ENCODE measurements around the gene PCDHGA1. TPM values are rescaled to one million over a fixed set of nuclear protein-coding genes. Genes with fewer than 3 reads are reported as not detected.

PCDHGA1 gene
- 0.22 and 0.39 TPM in 2 replicates for total RNA-seq

DNA sequence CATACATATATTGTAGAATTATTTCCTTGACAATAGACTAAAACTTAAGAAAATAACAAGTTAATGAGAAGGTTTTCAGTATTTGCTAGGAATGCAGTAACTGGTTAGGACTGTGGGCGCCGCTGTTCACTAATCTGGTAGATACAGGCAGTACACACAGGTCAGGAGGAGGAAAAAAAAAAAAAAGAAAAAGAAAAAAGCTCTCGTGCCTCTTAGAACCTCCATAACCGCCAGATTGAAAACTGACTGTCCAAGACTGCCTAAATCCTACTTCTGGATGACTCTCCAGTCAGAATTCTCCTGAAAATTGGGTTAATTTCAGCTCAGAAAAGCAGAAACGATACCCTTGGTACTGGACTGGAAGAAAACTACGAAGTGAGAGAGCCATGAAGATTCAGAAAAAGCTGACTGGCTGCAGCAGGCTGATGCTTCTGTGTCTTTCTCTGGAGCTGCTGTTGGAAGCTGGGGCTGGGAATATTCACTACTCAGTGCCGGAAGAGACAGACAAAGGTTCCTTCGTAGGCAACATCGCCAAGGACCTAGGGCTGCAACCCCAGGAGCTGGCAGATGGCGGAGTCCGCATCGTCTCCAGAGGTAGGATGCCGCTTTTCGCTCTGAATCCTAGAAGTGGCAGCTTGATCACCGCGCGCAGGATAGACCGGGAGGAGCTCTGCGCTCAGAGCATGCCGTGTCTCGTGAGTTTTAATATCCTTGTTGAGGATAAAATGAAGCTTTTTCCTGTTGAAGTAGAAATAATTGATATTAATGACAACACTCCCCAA lies at the start of gene PCDHGA1:
PCDHGA1 (plus strand) TSS at position 216 of the 782 bp plus-strand sequence.

DNA sequence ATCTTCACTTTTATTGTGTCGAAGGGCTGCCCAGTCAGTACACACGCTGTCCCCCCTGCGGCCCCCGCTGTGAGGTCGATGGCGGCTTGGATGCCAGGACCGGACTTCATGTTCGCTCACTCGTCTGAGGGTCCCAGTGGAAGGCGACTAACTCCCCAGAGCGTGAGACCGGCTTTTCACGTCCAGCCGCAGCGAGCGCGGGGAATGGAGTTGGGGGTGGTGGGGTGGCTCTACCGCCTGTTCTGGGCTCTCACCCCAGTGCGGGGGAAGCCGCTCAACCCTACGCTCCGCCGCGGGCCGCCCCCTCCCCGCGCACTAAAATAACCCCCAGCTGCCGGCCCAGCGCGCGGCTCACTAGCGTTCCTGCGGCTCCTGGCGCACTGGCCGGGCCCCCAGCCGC lies 26.6 kb upstream of the PCDHGA1 start, which contains the start of gene SLC25A2:
SLC25A2 (minus strand) TSS at position 294 of the 400 bp plus-strand sequence; CDS start at position 110, 184 bp downstream.

DNA sequence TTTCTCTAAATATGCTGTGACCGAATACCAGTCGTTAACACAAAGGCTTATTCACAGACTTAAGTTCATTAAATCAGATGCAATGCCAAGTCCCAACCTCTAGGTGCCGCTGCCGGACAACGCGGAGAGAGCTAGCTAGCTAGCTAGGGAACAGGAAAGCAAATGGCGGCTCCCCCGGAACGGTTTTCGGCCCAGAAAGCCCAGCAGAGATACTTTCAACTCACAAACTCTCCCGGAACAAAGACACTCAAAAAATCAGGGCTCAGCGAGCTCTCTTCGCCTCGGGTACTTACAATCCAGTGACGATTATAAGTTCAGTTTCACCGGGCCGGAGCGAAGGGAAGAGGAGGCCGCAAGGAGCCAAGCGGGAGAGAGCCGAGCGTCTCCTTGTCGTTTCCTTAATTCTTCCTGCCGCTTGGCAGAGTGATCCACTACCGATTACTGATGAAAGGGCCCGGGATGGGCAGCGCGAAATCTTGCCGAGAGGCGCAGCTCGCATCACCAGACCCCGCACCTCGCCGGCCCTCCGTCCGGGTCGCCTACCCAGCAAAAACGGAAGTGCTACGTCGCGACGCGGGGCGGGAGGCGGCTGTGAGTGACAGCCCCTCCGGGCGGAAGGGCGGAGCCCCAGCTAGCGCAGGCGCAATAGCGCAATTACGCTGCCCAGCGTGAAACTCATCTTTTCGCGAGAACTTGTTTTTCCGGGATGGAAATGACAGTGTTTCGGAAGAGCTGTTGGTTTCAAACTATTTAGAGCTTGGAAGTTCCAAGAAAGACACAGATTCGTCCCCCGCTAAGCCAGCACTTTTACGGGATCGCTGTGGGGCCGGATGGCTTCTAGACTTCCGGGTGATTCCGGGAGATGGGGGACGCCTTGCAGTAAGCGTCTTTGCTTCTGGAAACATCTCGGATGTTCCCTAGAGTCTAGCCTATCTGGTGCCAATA lies 9.8 kb upstream of the PCDHGA1 start, which contains the start of gene TAF7:
TAF7 (minus strand) TSS at position 560 of the 945 bp plus-strand sequence. CDS start 740 bp downstream, outside the sequence.

DNA sequence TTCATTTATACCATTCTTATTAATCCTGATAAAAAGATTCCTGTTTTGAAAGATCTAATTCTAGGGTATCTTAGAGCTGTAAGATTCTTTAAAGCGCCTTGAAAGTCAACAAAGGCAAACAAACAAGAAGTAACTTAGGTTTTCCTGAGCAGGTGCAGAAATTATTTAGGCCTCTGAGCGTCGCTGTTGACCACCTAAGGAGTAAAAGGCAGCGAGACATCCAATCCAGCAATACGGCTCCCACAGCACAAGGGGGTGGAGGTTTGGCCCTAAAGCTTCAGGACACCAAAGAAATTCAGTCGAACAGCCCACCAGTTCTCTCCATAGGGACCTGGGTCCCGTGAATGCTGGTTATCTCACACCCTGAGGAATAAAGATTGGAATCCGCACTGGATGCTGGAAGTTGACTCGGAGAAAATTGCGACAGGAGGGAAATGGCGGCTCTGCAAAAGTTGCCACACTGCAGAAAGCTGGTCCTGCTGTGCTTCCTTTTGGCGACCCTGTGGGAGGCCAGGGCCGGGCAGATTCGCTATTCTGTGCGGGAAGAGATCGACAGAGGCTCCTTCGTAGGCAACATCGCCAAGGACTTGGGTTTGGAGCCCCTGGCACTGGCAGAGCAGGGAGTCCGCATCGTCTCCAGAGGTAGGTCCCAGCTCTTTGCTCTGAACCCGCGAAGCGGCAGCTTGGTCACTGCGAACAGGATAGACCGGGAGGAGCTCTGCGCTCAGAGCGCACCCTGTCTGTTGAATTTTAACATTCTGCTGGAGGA lies 8.4 kb downstream of the PCDHGA1 start, which contains the start of gene PCDHGA2:
PCDHGA2 (plus strand) TSS at position 223 of the 769 bp plus-strand sequence.

DNA sequence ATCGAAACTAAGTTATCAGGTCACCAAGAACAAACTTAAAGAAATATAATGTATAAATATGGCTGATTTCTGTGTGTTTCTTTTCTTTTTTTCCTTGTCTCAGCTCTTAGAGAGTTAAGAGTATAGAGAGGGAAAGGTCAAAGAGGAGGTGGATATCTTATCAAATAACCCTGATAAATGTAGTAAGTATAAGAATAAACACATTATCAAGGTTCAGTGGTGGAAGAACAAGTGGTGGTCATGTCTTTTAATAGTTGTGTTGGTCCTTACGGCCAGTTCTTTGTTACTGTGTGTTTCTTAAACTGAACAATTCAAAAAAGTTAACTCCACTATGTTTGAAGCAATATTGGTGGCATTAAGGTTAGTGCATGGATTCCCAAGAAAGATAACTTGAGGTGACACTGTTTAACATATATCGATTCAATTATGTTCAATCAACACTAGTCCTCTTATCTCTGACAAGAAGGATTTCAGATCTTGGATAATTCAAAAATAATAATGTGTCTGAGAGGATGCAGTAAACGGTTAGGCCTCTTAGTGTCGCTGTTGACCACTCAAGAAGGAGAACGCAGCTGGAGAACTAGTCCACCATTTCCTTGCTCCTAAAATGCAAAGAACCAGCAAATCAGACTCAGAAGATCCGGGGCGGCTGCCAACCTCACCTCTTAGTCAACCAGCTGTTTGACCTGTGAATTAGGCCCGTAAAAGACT lies 13.1 kb downstream of the PCDHGA1 start, which contains the start of gene PCDHGA3:
PCDHGA3 (plus strand) TSS at position 588 of the 711 bp plus-strand sequence. CDS start 205 bp downstream, outside the sequence.

DNA sequence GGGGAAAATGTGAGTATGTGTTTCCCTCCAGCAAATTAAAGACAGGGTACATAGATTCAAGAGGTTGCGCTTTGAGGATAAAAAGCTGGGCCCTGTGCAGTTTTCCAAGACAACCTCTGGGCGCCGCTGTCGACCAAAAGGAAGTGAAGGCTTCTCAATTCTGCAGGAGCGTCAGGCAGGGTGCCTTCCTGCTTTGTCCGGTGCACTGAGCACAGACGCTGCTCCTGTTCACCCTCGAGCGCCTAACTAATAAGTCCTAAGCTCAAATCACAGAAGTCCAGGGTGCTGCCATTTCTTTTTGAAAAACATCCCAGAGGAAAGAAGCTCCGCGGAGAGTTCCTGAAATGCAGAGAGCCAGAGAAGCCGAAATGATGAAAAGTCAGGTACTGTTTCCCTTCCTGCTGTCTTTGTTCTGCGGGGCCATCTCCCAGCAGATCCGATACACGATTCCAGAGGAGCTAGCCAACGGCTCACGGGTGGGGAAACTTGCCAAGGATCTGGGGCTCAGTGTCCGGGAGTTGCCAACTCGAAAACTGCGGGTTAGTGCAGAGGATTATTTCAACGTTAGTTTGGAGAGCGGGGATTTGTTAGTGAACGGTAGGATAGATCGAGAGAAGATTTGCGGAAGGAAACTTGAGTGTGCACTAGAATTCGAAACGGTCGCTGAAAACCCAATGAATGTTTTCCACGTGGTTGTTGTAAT lies 19.8 kb downstream of the PCDHGA1 start, which contains the start of gene PCDHGB1:
PCDHGB1 (plus strand) TSS at position 183 of the 703 bp plus-strand sequence; CDS start at position 345, 162 bp downstream.

DNA sequence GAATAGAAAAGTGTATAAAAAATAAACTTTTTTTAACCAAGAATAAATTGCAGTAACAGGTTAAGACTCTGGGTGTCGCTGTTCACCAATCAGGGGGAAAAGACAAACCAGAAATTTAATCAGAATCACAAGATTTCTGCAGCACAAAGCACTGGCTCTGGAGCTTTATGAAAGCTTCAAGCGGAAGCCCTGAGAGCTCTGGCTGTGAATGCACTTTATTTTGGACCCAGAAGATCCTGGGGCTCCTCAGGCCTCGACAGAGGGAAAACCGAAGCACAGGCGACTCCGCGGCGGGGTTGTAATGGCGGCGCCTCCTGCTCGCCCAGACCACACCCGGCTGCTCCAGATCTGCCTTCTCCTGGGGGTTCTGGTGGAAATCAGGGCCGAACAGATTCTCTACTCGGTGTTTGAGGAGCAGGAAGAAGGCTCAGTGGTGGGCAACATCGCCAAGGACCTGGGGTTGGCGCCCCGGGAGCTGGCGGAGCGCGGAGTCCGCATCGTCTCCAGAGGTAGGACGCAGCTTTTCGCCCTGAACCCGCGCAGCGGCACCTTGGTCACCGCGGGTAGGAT lies 24.7 kb downstream of the PCDHGA1 start, which contains the start of gene PCDHGA4:
PCDHGA4 (plus strand) TSS at position 122 of the 570 bp plus-strand sequence; CDS start at position 209, 87 bp downstream.

DNA sequence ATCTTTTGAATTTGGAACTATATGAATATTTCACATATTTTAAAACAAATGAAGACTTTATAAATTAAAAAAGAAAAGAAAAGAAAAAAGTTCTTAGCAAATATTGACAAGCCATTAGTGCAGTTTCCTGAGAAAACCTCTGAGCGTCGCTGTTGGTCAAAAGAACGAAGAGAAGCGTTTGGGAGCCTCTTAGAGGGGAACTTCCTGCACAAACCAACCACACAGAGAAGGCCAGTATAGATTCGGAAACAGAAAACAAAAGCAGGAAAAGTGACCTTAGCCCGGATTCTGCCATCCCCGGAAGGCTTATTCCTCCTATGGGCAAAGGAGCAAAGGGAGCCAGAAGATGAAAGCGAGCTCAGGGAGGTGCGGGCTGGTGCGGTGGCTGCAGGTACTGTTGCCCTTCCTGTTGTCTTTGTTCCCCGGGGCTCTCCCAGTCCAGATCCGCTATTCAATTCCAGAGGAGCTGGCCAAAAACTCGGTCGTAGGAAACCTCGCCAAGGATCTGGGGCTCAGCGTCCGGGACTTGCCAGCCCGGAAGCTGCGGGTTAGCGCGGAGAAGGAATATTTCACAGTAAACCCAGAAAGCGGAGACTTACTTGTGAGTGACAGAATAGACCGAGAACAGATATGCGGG lies 29.6 kb downstream of the PCDHGA1 start, which contains the start of gene PCDHGB2:
PCDHGB2 (plus strand) TSS at position 205 of the 637 bp plus-strand sequence; CDS start at position 347, 142 bp downstream.

DNA sequence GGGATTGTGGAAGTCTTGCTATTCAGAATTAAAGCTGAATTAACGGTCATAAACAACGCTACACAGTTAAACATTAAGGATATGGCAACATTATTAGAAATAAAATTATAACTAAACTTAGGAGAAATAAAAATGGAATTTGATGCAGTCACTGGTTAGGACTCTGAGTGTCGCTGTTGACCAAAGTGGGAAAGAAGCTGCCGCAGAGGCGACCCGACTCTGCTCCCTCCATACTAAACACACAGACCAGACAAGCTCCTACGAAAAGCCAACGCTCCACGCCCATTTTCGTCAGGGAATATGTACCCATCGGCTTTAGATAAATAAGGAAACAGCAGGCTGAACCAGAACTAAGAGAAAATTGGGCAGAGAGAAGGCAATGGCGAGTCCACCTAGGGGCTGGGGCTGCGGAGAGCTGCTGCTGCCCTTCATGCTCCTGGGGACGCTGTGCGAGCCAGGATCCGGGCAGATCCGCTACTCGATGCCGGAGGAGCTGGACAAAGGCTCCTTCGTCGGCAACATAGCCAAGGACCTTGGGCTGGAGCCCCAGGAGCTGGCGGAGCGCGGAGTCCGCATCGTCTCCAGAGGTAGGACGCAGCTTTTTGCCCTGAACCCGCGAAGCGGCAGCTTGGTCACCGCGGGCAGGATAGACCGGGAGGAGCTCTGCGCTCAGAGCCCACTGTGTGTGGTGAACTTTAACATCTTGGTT lies 33.8 kb downstream of the PCDHGA1 start, which contains the start of gene PCDHGA5:
PCDHGA5 (plus strand) TSS at position 211 of the 709 bp plus-strand sequence; CDS start at position 380, 169 bp downstream.

DNA sequence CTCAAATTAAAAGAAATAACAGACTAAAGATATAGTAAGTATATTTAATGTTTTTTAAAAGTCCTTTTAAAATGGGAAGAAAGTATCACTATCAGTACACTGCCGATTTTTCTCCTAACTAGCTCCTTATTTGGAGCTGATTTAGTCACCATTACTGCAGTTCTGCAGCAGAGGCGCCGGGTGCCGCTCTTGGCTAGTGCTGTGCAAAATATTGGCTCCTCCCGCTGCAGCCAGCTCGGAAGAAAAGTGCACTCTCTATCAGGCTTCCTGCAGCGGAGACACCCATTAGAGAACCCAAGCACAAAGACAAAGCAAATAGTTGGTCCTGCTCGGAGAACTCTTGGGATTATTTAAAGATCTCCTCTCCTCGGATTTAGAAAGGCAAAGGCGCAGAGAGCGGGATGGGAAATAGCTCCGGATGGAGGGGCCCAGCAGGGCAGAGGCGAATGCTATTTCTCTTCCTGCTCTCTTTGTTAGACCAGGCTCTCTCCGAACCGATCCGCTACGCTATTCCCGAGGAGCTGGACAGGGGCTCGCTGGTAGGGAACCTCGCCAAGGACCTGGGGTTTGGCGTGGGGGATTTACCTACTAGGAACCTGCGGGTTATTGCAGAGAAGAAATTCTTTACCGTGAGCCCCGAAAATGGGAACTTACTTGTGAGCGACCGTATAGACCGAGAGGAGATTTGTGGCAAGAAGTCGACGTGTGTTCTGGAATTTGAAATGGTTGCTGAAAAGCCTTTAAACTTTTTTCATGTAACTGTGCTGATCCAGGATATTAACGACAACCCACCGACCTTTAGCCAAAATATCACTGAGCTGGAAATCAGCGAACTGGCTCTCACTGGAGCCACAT lies 39.9 kb downstream of the PCDHGA1 start, which contains the start of gene PCDHGB3:
PCDHGB3 (plus strand) TSS at position 249 of the 855 bp plus-strand sequence; CDS start at position 402, 153 bp downstream.

DNA sequence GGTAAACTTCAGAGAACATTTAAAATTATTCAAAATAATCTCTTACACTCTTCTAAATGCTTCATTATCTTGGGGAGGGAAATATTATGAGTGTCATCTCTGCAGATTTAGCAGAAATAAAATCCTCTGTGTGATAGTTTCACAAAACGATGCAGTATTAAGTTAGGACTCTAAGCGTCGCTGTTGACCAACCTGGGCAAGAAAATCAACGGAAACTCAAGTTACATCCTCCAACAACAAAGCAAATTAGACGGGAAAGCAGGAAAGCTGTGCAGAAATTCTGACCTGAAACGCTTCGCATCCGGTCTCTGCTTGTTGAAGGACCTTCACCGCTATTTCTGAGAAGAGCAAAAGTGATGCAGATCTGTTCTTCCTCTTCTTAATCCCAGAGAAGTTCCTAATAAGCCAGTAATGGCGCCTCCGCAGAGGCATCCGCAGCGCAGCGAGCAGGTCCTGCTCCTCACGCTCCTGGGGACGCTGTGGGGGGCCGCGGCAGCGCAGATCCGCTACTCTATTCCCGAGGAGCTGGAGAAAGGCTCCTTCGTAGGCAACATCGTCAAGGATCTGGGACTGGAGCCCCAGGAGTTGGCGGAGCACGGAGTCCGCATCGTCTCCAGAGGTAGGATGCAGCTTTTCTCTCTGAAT lies 43.5 kb downstream of the PCDHGA1 start, which contains the start of gene PCDHGA6:
PCDHGA6 (plus strand) TSS at position 219 of the 645 bp plus-strand sequence; CDS start at position 412, 193 bp downstream.

DNA sequence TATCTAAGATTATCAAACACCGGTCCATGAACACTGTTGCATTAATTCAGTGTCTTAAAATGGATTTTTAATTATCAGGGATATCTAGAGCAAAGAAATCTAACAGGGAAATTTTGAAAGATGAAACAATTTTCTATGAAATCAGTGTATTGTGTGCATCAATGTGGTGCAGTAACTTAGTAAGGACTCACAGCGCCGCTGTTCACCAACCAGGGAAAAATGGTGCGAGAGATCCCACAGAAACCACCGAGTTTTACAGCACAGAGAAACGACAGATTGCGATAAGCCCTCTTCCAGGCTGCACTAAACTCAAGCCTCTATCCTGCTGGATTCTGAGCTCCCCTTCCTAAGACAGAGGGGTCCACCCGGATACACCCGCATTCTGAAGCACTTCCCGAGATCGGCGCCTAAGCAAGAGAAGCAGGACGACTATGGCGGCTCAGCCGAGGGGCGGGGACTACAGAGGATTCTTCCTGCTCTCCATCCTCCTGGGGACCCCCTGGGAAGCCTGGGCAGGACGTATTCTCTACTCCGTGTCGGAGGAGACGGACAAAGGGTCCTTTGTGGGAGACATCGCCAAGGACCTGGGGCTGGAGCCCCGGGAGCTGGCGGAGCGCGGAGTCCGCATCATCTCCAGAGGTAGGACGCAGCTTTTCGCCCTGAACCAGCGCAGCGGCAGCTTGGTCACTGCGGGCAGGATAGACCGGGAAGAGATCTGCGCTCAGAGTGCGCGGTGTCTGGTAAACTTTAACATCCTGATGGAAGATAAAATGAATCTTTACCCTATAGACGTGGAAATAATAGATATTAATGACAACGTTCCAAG lies 52.4 kb downstream of the PCDHGA1 start, which contains the start of gene PCDHGA7:
PCDHGA7 (plus strand) TSS at position 274 of the 826 bp plus-strand sequence; CDS start at position 432, 158 bp downstream.

DNA sequence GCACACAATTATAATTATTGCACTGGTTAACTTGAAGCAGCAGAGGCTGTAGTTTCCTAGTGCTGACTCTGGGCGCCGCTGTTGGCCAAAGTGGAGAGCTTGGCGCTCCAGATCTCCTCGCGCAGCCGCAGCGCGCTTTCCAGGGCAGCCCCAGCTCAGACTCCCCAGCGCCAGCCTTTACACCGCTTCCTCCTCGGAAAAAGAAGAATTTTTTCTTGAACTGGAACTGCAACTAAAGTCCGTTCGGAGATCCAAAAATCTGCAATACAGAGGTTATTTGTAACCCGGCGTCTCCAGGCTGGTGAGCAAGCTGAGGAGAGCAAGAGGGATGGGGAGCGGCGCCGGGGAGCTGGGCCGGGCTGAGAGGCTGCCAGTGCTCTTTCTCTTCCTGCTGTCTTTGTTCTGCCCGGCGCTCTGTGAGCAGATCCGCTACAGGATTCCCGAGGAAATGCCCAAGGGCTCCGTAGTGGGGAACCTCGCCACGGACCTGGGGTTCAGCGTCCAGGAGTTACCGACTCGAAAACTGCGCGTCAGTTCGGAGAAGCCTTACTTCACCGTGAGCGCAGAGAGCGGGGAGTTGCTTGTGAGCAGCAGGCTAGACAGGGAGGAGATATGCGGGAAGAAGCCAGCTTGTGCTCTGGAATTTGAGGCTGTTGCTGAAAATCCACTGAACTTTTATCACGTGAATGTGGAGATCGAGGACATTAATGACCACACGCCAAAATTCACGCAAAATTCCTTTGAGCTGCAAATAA lies 57.4 kb downstream of the PCDHGA1 start, which contains the start of gene PCDHGB4:
PCDHGB4 (plus strand) TSS at position 142 of the 755 bp plus-strand sequence; CDS start at position 329, 187 bp downstream.

DNA sequence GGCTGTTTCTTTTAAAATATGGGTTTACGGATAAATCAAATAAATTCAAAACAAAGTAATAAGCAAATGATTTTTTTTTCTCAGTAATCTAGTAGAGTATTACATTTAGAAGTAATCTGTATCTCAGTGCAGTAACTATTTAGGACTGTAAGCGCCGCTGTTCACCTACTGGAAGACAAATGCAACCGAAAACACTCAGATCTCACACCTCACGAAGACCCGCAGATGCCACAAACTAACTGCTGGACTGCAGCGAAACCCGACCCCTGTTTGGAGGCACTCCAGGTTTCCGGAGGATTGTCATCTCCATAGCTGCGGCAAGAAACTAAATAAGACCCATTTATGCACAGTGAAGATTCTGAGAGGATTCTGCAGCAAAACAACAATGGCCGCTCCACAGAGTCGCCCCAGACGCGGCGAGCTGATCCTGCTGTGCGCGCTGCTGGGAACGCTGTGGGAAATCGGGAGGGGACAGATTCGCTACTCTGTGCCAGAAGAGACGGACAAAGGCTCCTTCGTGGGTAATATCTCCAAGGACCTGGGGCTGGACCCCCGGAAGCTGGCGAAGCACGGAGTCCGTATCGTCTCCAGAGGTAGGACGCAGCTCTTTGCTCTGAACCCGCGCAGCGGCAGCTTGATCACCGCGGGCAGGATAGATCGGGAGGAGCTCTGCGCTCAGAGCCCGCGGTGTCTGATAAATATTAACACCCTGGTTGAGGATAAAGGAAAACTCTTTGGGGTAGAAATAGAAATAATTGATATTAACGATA lies 62.3 kb downstream of the PCDHGA1 start, which contains the start of gene PCDHGA8:
PCDHGA8 (plus strand) TSS at position 205 of the 770 bp plus-strand sequence; CDS start at position 386, 181 bp downstream.

